HG03571 (cell line): ENCODE measurements around the gene CARD9.

Source experiments
- ATAC-seq: cut with Tn5 transposase; IDR thresholded peaks from one replicate; pipeline ENCODE4 v1.9.1; 2021; ENCODE audit not compliant: unreplicated experiment

The CARD9 gene

DNA sequence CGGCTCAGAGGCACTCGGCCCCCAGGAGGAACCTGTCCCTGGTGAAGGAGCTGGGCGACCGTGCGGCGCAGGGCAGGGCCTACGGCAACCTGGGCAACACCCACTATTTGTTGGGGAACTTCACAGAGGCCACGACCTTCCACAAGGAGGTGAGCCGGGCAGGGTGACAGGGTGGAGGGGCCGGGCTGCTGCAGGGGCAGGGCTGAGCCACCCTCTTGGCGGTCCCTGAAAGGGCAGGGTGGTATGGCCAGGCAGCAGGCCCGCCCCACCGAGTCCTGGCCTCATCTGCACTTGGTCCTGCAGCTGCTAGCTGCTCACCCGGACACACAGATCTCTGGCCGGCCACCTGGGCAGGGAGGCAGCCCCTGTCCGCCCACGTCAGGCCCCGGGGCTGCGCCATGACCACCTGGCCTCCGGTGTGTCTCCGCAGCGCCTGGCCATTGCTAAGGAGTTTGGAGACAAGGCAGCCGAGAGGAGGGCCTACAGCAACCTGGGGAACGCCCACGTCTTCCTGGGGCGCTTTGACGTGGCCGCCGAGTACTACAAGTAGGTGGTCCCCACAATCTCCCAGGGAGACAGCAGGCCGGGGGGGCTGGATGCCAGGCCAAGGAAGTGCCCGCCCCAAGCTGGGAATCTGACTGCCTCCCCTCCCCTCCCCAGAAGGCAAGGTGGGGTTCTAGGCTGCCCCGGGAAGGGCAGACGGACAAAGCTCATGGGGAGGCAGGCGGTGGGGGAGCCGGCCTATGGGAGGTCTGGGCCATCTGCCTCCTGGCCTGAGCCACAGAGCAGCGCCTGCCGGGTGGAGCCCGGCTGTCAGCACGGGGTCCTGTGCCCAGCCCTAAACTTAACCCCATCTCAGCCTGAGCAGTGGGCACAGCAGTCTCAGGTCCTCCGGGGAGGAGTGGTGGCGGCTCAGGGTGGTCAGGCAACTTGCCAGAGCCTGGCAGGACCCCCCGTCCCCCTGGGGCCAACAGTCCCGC lies 35.8 kb downstream of the CARD9 start:
- no peak for ATAC-seq

DNA sequence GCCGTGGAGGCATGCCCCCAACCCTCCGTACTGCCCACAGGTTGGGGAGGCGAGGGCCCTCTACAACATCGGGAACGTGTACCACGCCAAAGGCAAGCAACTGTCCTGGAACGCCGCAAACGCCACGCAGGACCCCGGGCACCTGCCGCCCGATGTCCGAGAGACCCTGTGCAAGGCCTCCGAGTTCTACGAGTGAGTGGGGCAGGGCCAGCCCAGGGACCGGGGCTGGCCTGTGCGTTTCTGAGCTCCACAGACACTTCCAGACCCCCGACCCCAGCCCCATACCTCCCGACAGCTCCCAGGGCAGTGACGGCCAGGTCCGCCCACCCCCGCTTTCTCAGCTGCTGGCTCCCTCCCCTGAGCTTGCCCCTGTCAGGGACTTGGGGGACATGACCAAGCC lies 36.6 kb downstream of the CARD9 start:
- ATAC-seq: no peak

GRCh38 chr9:136336156-136336870 lies 37.2 kb downstream of the CARD9 start:
- ATAC-seq: no peak

- ATAC-seq: no peak
Measured at GRCh38 chr9:136335296-136336155, 37.9 kb downstream of the CARD9 start.

DNA sequence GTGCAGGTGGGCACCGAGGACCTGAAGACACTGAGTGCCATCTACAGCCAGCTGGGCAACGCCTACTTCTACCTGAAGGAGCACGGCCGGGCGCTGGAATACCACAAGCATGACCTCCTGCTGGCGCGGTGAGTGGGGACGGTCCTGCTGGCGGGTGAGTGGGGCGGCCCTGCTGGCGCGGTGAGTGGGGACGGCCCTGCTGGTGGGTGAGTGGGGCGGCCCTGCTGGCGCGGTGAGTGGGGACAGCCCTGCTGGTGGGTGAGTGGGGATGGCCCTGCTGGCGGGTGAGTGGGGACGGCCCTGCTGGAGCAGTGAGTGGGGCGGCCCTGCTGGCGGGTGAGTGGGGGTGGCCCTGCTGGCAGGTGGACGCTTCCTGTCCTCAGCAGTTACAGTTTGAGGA lies 38.9 kb downstream of the CARD9 start:
- no peak for ATAC-seq

- ATAC-seq: no peak
Measured at GRCh38 chr9:136333486-136333885, 40.0 kb downstream of the CARD9 start.

DNA sequence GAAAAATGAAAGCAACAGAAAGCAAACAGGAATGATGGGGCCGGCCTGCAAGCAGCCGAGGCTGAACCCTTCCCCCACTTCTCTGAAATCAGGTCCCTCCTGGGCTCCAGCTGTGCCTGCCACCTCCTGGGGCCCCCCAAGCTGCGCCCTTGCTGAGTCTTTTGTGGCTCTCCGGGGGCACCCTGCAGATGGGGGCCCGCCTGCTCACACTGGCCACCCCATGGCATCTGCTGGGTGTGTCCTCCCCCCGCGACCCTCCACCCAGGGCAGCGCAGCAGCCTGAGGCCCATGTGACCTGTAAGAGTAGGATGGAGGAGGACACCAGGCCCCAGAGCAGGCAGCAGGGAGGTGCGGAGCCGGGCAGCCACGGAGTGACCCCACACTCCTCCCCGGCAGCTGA lies 40.4 kb downstream of the CARD9 start:
- no peak for ATAC-seq

GRCh38 chr9:136332482-136332983 lies 40.9 kb downstream of the CARD9 start:
- no peak for ATAC-seq

DNA sequence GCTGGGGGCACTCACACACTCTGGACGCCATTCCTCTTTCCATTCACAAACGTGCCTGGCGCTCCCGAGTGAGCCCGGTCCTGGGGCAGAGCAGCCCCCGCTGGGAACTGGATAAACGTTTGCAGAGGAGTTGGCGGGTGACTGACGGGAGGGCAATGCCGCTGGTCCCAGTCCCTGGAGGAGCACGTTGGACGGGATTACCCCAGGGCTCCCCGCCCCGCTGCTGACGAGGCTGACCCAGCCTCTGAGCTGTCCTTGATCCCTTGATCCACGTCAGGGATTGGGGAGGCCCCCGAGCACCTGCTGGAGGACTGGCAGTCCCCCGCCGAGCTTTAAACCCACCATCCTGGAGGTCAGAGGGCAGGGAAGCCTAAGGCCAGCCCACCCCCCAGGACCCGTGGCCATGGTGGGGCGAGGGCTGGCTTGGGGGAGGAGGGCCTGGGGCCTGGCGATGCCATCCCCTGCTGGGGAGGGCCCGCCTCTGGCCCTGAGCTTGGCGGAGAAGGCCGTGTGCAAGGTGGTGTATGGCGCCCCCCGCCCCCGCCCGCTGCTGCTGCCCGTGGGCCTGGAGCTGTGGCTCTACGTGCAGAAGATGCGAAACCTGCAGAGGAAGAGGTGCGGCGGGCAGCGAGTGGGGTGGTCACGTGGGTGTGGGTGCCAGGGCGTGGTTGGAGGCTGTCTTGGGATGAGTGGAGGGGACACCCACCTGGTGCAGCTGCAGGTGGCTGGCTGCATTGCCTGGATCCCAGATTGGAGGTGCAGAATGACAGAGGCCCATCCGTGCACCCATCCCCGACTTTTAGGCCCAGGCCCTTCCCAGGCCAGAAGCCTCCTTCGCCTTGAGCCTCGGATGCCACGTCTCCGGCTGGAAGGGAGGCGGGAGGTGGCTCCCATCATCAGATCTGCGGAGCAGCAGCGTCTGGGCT lies 41.6 kb downstream of the CARD9 start:
- no peak for ATAC-seq

GRCh38 chr9:136331030-136331429 lies 42.4 kb downstream of the CARD9 start:
- ATAC-seq: no peak

DNA sequence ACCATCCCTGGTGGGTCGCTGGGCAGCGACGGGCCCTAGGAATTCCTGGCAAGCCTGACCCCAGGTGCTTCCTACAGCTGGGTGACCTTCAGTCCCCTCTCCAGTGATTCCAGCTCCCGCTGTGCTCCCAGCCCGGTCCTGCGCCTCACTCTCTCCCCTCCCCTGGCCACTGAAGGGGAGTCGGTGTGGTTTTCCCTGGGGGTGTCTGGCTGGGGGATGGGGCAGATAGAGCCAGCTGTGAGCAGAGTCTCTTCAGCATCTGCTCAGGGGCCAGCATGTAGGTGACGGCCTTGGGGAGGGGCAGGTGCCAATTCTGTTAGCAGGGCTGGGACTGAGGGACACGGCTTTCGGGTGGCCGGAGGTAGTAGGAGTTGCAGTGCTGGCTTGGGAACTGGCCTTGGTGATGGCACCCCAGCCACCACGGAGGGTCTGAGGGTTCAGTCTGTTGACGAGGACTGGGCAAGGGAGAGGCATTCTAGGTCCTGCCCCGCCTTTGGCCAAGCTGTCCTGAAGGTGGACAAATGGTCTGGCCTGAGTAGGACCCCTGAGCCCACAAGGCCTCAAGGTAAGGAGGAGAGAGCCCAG lies 43.0 kb downstream of the CARD9 start:
- ATAC-seq: no peak

DNA sequence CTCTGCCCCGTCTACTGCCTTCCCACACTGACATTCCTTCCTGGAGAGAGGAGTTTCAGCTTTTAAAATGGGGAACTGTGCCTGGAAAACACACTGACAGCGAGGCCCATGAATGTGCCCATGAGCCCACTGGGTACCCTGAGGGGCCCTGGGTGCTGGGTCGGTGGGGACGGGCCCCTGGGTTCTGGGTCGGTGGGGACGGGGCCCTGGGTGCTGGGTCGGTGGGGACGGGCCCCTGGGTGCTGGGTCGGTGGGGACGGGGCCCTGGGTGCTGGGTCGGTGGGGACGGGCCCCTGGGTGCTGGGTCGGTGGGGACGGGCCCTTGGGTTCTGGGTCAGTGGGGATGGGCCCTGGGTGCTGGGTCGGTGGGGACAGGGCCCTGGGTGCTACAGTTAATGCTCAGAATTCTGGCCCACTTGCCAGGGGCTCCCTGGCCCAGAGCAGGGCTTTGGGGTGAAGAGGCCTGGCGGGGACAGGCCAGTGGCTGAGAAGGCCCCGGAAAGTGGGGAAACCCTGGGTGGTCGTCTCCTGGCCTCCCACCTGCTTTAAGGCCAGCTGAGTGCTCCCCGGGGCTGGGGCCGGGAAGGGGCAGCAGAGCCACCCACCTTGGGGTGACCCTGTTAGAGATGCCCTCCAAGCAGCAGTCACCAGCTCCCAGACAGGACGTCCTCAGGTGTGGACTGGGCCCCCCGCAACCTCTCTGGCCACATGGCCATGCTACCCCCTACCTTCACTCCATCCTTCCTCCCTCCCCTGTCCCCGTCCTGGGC lies 43.6 kb downstream of the CARD9 start:
- no peak for ATAC-seq

DNA sequence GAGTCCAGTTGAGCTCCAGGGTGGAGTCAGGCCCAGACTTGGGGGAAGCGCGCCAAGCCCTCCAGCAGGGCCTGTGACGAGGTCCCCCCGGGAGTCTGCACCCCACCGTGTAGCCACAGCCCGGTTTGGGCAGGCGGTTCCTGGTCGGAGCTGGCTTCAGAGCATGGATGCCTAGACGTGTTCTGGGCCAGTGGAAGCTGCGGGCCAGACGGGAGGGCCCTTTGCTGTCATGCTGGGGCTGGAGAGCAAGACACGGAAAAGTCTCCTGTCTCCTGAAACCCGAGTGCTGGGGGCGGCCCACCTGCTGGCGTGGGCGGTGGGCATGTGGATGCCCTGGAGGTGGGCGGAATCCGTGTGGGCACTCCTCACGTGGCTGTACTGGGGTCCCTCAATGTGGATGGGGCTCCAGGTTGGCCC lies 44.2 kb downstream of the CARD9 start:
- no peak for ATAC-seq

- no peak for ATAC-seq
Measured at GRCh38 chr9:136328622-136329041, 44.8 kb downstream of the CARD9 start.

GRCh38 chr9:136328011-136328621 lies 45.4 kb downstream of the CARD9 start:
- ATAC-seq: no peak

GRCh38 chr9:136327304-136327974 lies 46.0 kb downstream of the CARD9 start, which contains the start of gene GPSM1:
Gene GPSM1, plus strand, starts transcription at chr9:136327539. Its CDS starts 157 bp downstream, at chr9:136327696.
- no peak for ATAC-seq

- no peak for ATAC-seq
Measured at GRCh38 chr9:136326761-136327303, 46.6 kb downstream of the CARD9 start.
